Liver (tissue), 9 donors: ENCODE results near the gene THSD4. TPM values are rescaled to one million over a fixed set of nuclear protein-coding genes. Genes with fewer than 3 reads are reported as not detected.

Source experiments
- DNase-seq: peaks from one replicate; pipeline ENCODE4 v3.0.0-alpha.2; 2017; ENCODE audit warnings: low spot score
- H3K27ac ChIP-seq, 2 donors: one replicate each; pipeline ENCODE4 v1.7.0; 2013; ENCODE audit warnings: inconsistent platforms in 2 of 2, low read length in 2 of 2, control low read depth in 1 of 2, low read depth in 1 of 2, mild to moderate bottlenecking in 1 of 2
- H3K27me3 ChIP-seq, 4 donors: one replicate each; pipeline versions ENCODE4 v1.6.1 to v1.7.0; 2013; ENCODE audit warnings: low read length in 3 of 4, inconsistent platforms in 1 of 4, mild to moderate bottlenecking in 1 of 4, moderate library complexity in 1 of 4; ENCODE audit not compliant: control insufficient read depth in 4 of 4, insufficient read depth in 4 of 4
- H3K36me3 ChIP-seq, 4 donors: one replicate each; pipeline versions ENCODE4 v1.6.1 to v1.7.0; 2013; ENCODE audit warnings: low read length in 3 of 4, mild to moderate bottlenecking in 3 of 4, low read depth in 1 of 4, moderate library complexity in 1 of 4; ENCODE audit not compliant: control insufficient read depth in 4 of 4, insufficient read depth in 3 of 4
- H3K4me1 ChIP-seq, 4 donors: one replicate each; pipeline versions ENCODE4 v1.6.1 to v1.7.0; 2013; ENCODE audit warnings: low read length in 3 of 4, mild to moderate bottlenecking in 3 of 4, moderate library complexity in 1 of 4; ENCODE audit not compliant: control insufficient read depth in 4 of 4, insufficient read depth in 4 of 4
- H3K4me3 ChIP-seq, 3 donors: one replicate each; pipeline versions ENCODE4 v1.6.1 to v1.7.0; 2013; ENCODE audit warnings: low read length in 3 of 3, control low read depth in 1 of 3, low read depth in 1 of 3, mild to moderate bottlenecking in 1 of 3
- H3K9ac ChIP-seq, 2 donors: one replicate each; pipeline ENCODE4 v1.7.0; 2013; ENCODE audit warnings: low read length in 2 of 2, mild to moderate bottlenecking in 2 of 2, moderate library complexity in 2 of 2, control low read depth in 1 of 2, low read depth in 1 of 2
- H3K9me3 ChIP-seq, 4 donors: one replicate each; pipeline versions ENCODE4 v1.6.1 to v1.7.0; 2013; ENCODE audit warnings: low read length in 3 of 4; ENCODE audit not compliant: control insufficient read depth in 4 of 4
- CTCF ChIP-seq: fragments of 150-350 bp; IDR thresholded peaks from 2 replicates; pipeline ENCODE4 v1.5.1; 2017; ENCODE audit warnings: improper control_type of control experiment, low read depth, low read length; ENCODE audit not compliant: missing input control
- FOXA1 ChIP-seq: IDR thresholded peaks from 2 replicates; pipeline ENCODE4 v1.6.1; 2016; ENCODE audit warnings: antibody characterized with exemption
- GABPA ChIP-seq, 2 donors: IDR thresholded peaks in 1 of 2; conservative IDR thresholded peaks in 1 of 2; 2 replicates each; pipeline ENCODE4 v1.6.1; 2016; ENCODE audit warnings: antibody characterized with exemption in 2 of 2, mild to moderate bottlenecking in 1 of 2, moderate library complexity in 1 of 2
- HNF4A ChIP-seq, 2 donors: conservative IDR thresholded peaks; 2 replicates each; pipeline ENCODE4 v1.6.1; 2016; ENCODE audit warnings: antibody characterized with exemption in 2 of 2, mild to moderate bottlenecking in 2 of 2
- NR2F2 ChIP-seq: IDR thresholded peaks from 2 replicates; pipeline ENCODE4 v1.6.1; 2016; ENCODE audit warnings: antibody characterized with exemption
- RAD21 ChIP-seq, 2 donors: IDR thresholded peaks; 2 replicates each; pipeline ENCODE4 v1.6.1; 2016; ENCODE audit warnings: antibody characterized with exemption in 2 of 2, mild to moderate bottlenecking in 2 of 2
- REST ChIP-seq: IDR thresholded peaks from 2 replicates; pipeline ENCODE4 v1.6.1; 2016; ENCODE audit warnings: antibody characterized with exemption, mild to moderate bottlenecking
- RXRA ChIP-seq, 2 donors: IDR thresholded peaks; 2 replicates each; pipeline ENCODE4 v1.6.1; 2017 to 2018; ENCODE audit warnings: antibody characterized with exemption in 2 of 2, mild to moderate bottlenecking in 1 of 2
- SP1 ChIP-seq: IDR thresholded peaks from 2 replicates; pipeline ENCODE4 v1.6.1; 2018; ENCODE audit warnings: antibody characterized with exemption, mild to moderate bottlenecking
- YY1 ChIP-seq: IDR thresholded peaks from 2 replicates; pipeline ENCODE4 v1.6.1; 2016; ENCODE audit warnings: antibody characterized with exemption, mild to moderate bottlenecking
- WGBS: extraction: QIAGEN DNeasy Blood & Tissue Kit; methylation state at CpG from one replicate; pipeline ENCODE4 v1.1.7; 2013; 5-methylcytosine and 5-hydroxymethylcytosine counted together
- polyA plus RNA-seq, 2 donors: library from polyadenylated mRNA; stranded (reverse) in 1 of 2; unstranded in 1 of 2; fragments of 200-250 nt in 1 of 2; fragments of >200 nt in 1 of 2; fragmentation: Nextera tagmentation in 1 of 2; extraction: Ambion mirVana in 1 of 2; gene quantifications; one replicate each; pipeline versions ENCODE4 v1.2.1 to v1.2.3, GENCODE V29; 2013 to 2015
- total RNA-seq, 2 donors: library from RNA; depleted of rRNA; stranded (reverse); fragments of >200 nt; gene quantifications; one replicate each; pipeline ENCODE4 v1.2.3, GENCODE V29; 2014
- donor health status: healthy.
- donor health status: healthy.
- donor health status: healthy.
- donor health status: healthy.
- donor health status: healthy.

Gene THSD4
- total and polyA plus RNA-seq, 4 donors: 0.23 to 11.5 (median 1.9) TPM

GRCh38 chr15:71117714-71118305 is 2.5 kb downstream of the THSD4 start (continued):
- TF ChIP-seq CTCF: no peak
- no peak for TF ChIP-seq NR2F2
- TF ChIP-seq YY1: no peak

GRCh38 chr15:71118345-71118744 is 3.1 kb downstream of the THSD4 start:
- no peaks in the 10 kb centered on the region for H3K27me3 ChIP-seq
- 94% methylated on average over 5 of the region's 5 CpGs for WGBS
- H3K9ac ChIP-seq: no peak overlapping the region
- no peaks in the 10 kb centered on the region for H3K9me3 ChIP-seq
- no peak overlapping the region for H3K27ac ChIP-seq
- H3K4me1 ChIP-seq: peaks cover 2 to 16% (median 9%) of the 10 kb centered on the region in 4 donors
- TF ChIP-seq FOXA1 (no peak), NR2F2 (no peak), GABPA (IDR thresholded peaks at IDR 0.05 in 1 of 2, conservative IDR thresholded peaks at IDR 0.05 in 1 of 2) (no peak), REST (no peak), SP1 (no peak), RAD21 (IDR thresholded peaks at IDR 0.05) (no peak), RXRA (IDR thresholded peaks at IDR 0.05) (no peak)
- H3K4me3 ChIP-seq: no peak overlapping the region
- no peak for DNase-seq
- H3K36me3 ChIP-seq: no peaks in the 10 kb centered on the region

GRCh38 chr15:71118881-71119632 is 3.8 kb downstream of the THSD4 start:
- 94% methylated on average over 11 of the region's 11 CpGs for WGBS
- Histone ChIP-seq H3K27me3 (no peaks in the 10 kb centered on the region), H3K4me1 (peaks cover 2 to 16% (median 9%) of the 10 kb centered on the region in 4 donors), H3K27ac (no peak overlapping the region), H3K9ac (no peak overlapping the region), H3K4me3 (no peak overlapping the region), H3K9me3 (no peaks in the 10 kb centered on the region), H3K36me3 (no peaks in the 10 kb centered on the region)
- DNase-seq: no peak
- TF ChIP-seq HNF4A (conservative IDR thresholded peaks at IDR 0.05): no peak
